ENCODE data around the gene MPST. TPM values are rescaled to one million over a fixed set of nuclear protein-coding genes. Genes with fewer than 3 reads are reported as not detected.

Gene MPST
- total RNA-seq, 1 donor from 2014 or later, result 58.8 TPM

GRCh38 chr22:37049224-37049623, 29.7 kb downstream of the MPST start:
- H3K27ac Mint-ChIP-seq (ENCODE audit: unreplicated experiment), result peak overlapping the region; percentile 71
- H3K4me3 Mint-ChIP-seq (ENCODE audit: unreplicated experiment), result no peak overlapping the region
- peaks cover 10% of the 10 kb centered on the region for H3K27me3 Mint-ChIP-seq (ENCODE audit: unreplicated experiment)

GRCh38 chr22:37050913-37051312, 31.4 kb downstream of the MPST start:
- H3K27me3 Mint-ChIP-seq (ENCODE audit: unreplicated experiment), result peaks cover 12% of the 10 kb centered on the region
- peak overlapping the region; percentile 86 for H3K4me3 Mint-ChIP-seq (ENCODE audit: unreplicated experiment)
- TF ChIP-seq CTCF (IDR thresholded peaks at IDR 0.05; ENCODE audit: partially characterized antibody, unreplicated experiment), result no peak
- H3K4me1 Mint-ChIP-seq (ENCODE audit: low read depth, unreplicated experiment), result peaks cover 39% of the 10 kb centered on the region
- no peak for DNase-seq
- H3K9me3 Mint-ChIP-seq (ENCODE audit: unreplicated experiment), result peaks cover 14% of the 10 kb centered on the region
- H3K36me3 Mint-ChIP-seq (ENCODE audit: unreplicated experiment), result no peaks in the 10 kb centered on the region
- no peak overlapping the region for H3K27ac Mint-ChIP-seq (ENCODE audit: unreplicated experiment)

More at GRCh38 chr22:37049224-37049623, 29.7 kb downstream of the MPST start:
- peaks cover 31% of the 10 kb centered on the region for H3K4me1 Mint-ChIP-seq (ENCODE audit: low read depth, unreplicated experiment)
- no peak for TF ChIP-seq CTCF (IDR thresholded peaks at IDR 0.05; ENCODE audit: partially characterized antibody, unreplicated experiment)
- peaks cover 16% of the 10 kb centered on the region for H3K9me3 Mint-ChIP-seq (ENCODE audit: unreplicated experiment)
- no peaks in the 10 kb centered on the region for H3K36me3 Mint-ChIP-seq (ENCODE audit: unreplicated experiment)
- no peak for DNase-seq

GRCh38 chr22:37051391-37052385, 32.1 kb downstream of the MPST start, which contains the start of gene KCTD17:
TSS of gene KCTD17 (plus strand) at chr22:37051742. CDS start at chr22:37051761, 19 bp downstream.
- Mint-ChIP-seq H3K4me3 (ENCODE audit: unreplicated experiment) (peak within 1 kb of the TSS; percentile 89), H3K36me3 (ENCODE audit: unreplicated experiment) (no peaks in the 10 kb centered on the region), H3K27me3 (ENCODE audit: unreplicated experiment) (peaks cover 10% of the 10 kb centered on the region), H3K4me1 (ENCODE audit: low read depth, unreplicated experiment) (peaks cover 33% of the 10 kb centered on the region), H3K27ac (ENCODE audit: unreplicated experiment) (peak within 1 kb of the TSS; percentile 66), H3K9me3 (ENCODE audit: unreplicated experiment) (peaks cover 10% of the 10 kb centered on the region)
- DNase-seq, result peak; percentile 83
- TF ChIP-seq CTCF (IDR thresholded peaks at IDR 0.05; ENCODE audit: partially characterized antibody, unreplicated experiment), result no peak

GRCh38 chr22:37052386-37053309, 33.1 kb downstream of the MPST start:
- Mint-ChIP-seq H3K9me3 (ENCODE audit: unreplicated experiment) (peaks cover 4% of the 10 kb centered on the region), H3K4me1 (ENCODE audit: low read depth, unreplicated experiment) (peaks cover 28% of the 10 kb centered on the region), H3K4me3 (ENCODE audit: unreplicated experiment) (peak overlapping the region; percentile 89), H3K27ac (ENCODE audit: unreplicated experiment) (peak overlapping the region; percentile 19), H3K36me3 (ENCODE audit: unreplicated experiment) (peaks cover 2% of the 10 kb centered on the region), H3K27me3 (ENCODE audit: unreplicated experiment) (peaks cover 5% of the 10 kb centered on the region)
- TF ChIP-seq CTCF (IDR thresholded peaks at IDR 0.05; ENCODE audit: partially characterized antibody, unreplicated experiment), result no peak
- no peak for DNase-seq
